ENCODE data around the gene DBH. TPM values are rescaled to one million over a fixed set of nuclear protein-coding genes. Genes with fewer than 3 reads are reported as not detected.

DBH gene
- polyA plus RNA-seq, 1 experiment: not detected

DNA sequence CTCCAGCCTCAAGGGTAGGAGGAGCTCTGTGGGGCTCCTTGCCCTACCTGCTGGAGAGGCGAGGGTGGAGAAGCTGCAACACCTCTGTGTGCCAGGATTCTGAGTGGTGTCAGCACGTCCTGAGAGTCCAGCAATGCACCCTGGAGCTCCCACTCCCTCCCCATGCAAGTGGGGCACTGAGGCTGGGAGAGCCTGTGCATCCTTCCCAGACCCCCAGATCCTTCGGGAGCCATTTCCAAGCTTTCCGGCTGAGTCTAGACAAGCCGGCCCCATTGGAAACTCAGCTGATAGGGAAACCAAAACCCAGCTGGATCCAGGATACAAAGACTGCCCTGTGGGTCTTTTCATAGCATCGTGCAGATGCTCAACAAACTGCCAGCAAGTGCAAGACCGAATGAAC is 28.8 kb upstream of the DBH start:
- H3K36me3 ChIP-seq (ENCODE audit: control insufficient read depth, insufficient read depth, low read length): no peaks in the 10 kb centered on the region
- CTCF ChIA-PET: no interaction called here
- no peak overlapping the region for H3K4me3 ChIP-seq (ENCODE audit: low read depth, low read length)
- POLR2A ChIA-PET: no interaction called here
- no peak for DNase-seq (ENCODE audit: low read depth)
- peaks cover 14% of the 10 kb centered on the region for H3K27me3 ChIP-seq (ENCODE audit: control insufficient read depth, insufficient read depth, low read length)
- TF ChIP-seq, protein P1, sequence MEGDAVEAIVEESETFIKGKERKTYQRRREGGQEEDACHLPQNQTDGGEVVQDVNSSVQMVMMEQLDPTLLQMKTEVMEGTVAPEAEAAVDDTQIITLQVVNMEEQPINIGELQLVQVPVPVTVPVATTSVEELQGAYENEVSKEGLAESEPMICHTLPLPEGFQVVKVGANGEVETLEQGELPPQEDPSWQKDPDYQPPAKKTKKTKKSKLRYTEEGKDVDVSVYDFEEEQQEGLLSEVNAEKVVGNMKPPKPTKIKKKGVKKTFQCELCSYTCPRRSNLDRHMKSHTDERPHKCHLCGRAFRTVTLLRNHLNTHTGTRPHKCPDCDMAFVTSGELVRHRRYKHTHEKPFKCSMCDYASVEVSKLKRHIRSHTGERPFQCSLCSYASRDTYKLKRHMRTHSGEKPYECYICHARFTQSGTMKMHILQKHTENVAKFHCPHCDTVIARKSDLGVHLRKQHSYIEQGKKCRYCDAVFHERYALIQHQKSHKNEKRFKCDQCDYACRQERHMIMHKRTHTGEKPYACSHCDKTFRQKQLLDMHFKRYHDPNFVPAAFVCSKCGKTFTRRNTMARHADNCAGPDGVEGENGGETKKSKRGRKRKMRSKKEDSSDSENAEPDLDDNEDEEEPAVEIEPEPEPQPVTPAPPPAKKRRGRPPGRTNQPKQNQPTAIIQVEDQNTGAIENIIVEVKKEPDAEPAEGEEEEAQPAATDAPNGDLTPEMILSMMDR (IDR thresholded peaks at IDR 0.05; ENCODE audit: insufficient read depth, low read depth, low read length): no peak

- DNase-seq (ENCODE audit: low read depth): no peak
- no peak overlapping the region for H3K4me3 ChIP-seq (ENCODE audit: low read depth, low read length)
- ChIA-PET CTCF (no interaction called here), POLR2A (no interaction called here)
- peaks cover 14% of the 10 kb centered on the region for H3K27me3 ChIP-seq (ENCODE audit: control insufficient read depth, insufficient read depth, low read length)
- TF ChIP-seq, protein P1 (IDR thresholded peaks at IDR 0.05; ENCODE audit: insufficient read depth, low read depth, low read length): no peak
- H3K36me3 ChIP-seq (ENCODE audit: control insufficient read depth, insufficient read depth, low read length): no peaks in the 10 kb centered on the region
Measured at GRCh38 chr9:133607976-133608375, 28.2 kb upstream of the DBH start.

DNA sequence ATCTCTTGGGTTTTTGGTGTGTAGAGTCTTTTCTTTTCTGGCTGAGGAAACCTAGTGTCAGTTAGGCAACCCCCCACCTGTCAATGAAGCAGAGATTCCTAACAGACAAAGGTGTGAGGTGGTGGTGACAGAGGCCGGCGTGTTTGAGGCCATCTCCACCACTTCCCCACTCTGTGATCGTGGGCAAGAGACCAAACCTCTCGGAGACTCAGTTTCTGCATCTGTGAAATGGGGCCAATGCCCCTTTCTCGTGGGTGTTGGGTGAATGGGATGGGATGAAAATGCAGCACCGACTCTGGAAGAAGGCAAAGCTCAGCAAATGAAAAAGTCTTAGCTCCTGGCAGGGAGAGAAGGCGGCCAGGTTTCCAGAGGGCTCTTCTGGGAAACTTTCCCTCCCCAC is 27.8 kb upstream of the DBH start:
- ChIA-PET CTCF (interaction anchor here (1.1 kb wide), 1 partner anchor 135 kb away, joined by 4 read pairs; no protein-coding TSS in a partner anchor), POLR2A (no interaction called here)
- peaks cover 14% of the 10 kb centered on the region for H3K27me3 ChIP-seq (ENCODE audit: control insufficient read depth, insufficient read depth, low read length)
- no peaks in the 10 kb centered on the region for H3K36me3 ChIP-seq (ENCODE audit: control insufficient read depth, insufficient read depth, low read length)
- TF ChIP-seq, protein P1 (IDR thresholded peaks at IDR 0.05; ENCODE audit: insufficient read depth, low read depth, low read length): no peak
- DNase-seq (ENCODE audit: low read depth): no peak
- H3K4me3 ChIP-seq (ENCODE audit: low read depth, low read length): no peak overlapping the region

DNA sequence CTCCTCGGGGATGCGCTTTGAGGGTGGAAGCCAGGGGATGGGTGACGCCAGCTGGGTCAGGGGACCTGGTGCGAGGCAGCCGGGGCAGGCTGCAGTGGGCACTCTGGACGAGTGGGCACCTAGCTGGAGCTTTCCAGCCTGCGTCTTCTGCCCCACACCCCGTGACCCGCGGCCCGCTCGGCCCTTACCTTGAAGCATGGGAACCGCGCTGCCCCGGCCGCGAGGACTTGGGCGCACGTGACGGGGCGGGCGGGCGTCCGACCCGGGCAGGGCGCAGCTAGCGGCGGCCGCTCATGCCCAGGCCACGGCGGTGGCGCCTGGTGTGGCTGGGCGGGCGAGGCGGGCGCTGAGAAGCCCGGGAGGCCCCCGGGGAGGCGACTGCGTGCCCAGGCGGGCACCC is 27.3 kb upstream of the DBH start:
- ChIA-PET POLR2A (no interaction called here), CTCF (interaction anchor here (0.6 to 1.1 kb wide), 2 partner anchors 130 to 134 kb away, joined by 3 to 4 read pairs; partner anchors contain the start of gene SARDH)
- Histone ChIP-seq H3K36me3 (ENCODE audit: control insufficient read depth, insufficient read depth, low read length) (no peaks in the 10 kb centered on the region), H3K27me3 (ENCODE audit: control insufficient read depth, insufficient read depth, low read length) (peaks cover 14% of the 10 kb centered on the region), H3K4me3 (ENCODE audit: low read depth, low read length) (no peak overlapping the region)
- no peak for DNase-seq (ENCODE audit: low read depth)
- TF ChIP-seq, protein P1 (IDR thresholded peaks at IDR 0.05; ENCODE audit: insufficient read depth, low read depth, low read length): no peak

GRCh38 chr9:133609311-133610098 is 26.7 kb upstream of the DBH start, which contains the start of gene FAM163B:
Gene FAM163B, minus strand, starts transcription at chr9:133609389. Its CDS starts 29,166 bp downstream, at chr9:133580223.
- DNase-seq (ENCODE audit: low read depth): no peak
- ChIA-PET CTCF (interaction anchor here (0.6 to 1.1 kb wide), 3 partner anchors 81 to 134 kb away, joined by 3 to 4 read pairs (median 4); partner anchors contain the start of gene SARDH), POLR2A (no interaction called here)
- Histone ChIP-seq H3K27me3 (ENCODE audit: control insufficient read depth, insufficient read depth, low read length) (peaks cover 17% of the 10 kb centered on the region), H3K4me3 (ENCODE audit: low read depth, low read length) (no peak within 1 kb of the TSS), H3K36me3 (ENCODE audit: control insufficient read depth, insufficient read depth, low read length) (no peaks in the 10 kb centered on the region)
- TF ChIP-seq, protein P1 (IDR thresholded peaks at IDR 0.05; ENCODE audit: insufficient read depth, low read depth, low read length): no peak
